ENCODE data around the gene FAM83C.

DNA sequence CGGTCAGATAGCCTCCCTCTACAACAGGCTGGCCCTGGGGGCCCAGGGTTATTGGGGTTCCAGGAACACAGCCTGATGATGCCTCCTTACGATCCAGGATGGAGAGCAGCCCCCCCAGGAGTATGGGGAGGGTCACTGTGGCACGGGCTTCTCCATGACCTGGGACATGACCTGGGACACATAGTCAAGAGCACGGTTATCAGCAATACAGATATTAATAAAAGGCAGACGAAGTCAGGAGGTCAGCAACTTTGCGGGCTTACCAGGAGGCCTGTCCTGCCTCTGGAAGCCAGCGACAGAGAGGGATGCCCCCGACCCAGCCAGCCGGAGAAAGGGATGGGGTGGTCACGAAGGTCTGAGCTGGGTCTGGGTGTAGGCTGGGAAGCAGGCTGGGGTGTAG lies 15.1 kb downstream of the FAM83C start:
- TF ChIP-seq CTCF (IDR thresholded peaks at IDR 0.05) (no peak), EZH2 (IDR thresholded peaks at IDR 0.05) (no peak)
